Coronary artery (tissue), 2 donors: ENCODE results near the gene PRM3.

Source experiments
- DNase-seq: peaks from one replicate; pipeline ENCODE4 v3.0.0-alpha.2; 2017; ENCODE audit warnings: low spot score
- H3K27ac ChIP-seq, 2 donors: fragments of 200-600 bp; sonication (generic); one replicate each; pipeline ENCODE4 v1.5.1; 2016 to 2019
- H3K4me3 ChIP-seq: fragments of 200-600 bp; sonication (generic); 2 replicates; pipeline ENCODE4 v1.5.1; 2016; ENCODE audit warnings: mild to moderate bottlenecking, moderate library complexity
- TF ChIP-seq, protein P1 (sequence below): fragments of 200-600 bp; sonication (generic); IDR thresholded peaks from one replicate; pipeline ENCODE4 v1.5.1; 2019; ENCODE audit warnings: antibody characterized with exemption

PRM3 gene

DNA sequence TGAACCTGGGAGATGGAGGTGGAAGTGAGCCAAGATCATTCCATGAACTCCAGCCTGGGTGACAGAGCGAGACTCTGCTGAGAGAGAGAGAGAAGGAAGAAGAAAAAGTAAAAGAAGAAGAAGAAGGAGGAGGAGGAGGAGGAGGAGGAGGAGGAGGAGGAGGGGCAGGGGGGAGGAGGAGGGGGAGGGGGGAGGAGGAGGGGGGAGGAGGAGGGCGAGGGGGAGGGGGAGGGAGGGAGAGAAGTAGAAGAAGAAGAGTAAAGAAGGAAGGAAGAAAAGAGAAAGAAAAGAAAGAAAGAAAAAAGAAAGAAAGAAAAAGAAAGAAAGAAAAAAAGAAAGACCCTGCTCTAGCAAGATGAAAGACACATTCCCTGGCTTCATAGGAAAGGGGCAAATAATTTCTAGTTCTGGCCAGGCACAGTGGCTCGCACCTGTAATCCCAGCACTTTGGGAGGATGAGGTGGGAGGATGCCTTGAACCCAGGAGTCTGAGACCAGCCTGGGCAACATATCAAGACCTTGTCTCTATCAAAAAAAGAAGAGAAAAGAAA is 41.1 kb downstream of the PRM3 start:
- Histone ChIP-seq H3K4me3 (no peak overlapping the region), H3K27ac (no peak overlapping the region)
- TF ChIP-seq, protein P1, sequence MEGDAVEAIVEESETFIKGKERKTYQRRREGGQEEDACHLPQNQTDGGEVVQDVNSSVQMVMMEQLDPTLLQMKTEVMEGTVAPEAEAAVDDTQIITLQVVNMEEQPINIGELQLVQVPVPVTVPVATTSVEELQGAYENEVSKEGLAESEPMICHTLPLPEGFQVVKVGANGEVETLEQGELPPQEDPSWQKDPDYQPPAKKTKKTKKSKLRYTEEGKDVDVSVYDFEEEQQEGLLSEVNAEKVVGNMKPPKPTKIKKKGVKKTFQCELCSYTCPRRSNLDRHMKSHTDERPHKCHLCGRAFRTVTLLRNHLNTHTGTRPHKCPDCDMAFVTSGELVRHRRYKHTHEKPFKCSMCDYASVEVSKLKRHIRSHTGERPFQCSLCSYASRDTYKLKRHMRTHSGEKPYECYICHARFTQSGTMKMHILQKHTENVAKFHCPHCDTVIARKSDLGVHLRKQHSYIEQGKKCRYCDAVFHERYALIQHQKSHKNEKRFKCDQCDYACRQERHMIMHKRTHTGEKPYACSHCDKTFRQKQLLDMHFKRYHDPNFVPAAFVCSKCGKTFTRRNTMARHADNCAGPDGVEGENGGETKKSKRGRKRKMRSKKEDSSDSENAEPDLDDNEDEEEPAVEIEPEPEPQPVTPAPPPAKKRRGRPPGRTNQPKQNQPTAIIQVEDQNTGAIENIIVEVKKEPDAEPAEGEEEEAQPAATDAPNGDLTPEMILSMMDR = no peak
- no peak for DNase-seq

DNA sequence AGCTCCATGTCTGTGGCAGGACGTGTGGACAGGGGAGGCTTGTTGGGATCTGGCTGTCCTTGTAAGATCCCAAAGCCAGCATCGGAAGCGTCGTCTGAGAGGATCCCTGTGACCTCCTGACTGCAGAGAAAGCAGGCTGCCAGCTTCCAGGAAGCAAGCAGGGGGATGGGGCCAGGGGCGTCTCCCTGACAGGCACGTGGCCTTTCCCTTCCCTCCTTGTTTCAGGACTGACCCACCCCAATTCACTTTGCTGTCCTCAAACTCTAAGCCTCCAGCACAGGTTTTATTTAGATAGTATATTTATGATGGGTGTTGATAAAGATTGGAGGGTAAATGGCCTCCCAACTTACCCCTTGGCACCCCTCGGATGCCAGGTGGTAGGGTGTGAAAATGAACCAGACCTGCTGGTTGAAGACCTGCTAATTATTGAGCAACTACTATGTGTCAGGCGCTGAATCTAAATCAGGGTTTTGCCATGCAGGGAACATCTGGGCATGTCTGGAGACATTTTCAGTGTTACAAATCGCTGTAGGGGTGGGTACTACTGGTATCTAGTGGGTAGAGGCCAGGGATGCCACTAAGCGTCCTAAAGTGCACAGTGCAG is 42.0 kb downstream of the PRM3 start:
- Histone ChIP-seq H3K27ac (no peak overlapping the region), H3K4me3 (no peak overlapping the region)
- DNase-seq = no peak
- TF ChIP-seq, protein P1 = no peak

DNA sequence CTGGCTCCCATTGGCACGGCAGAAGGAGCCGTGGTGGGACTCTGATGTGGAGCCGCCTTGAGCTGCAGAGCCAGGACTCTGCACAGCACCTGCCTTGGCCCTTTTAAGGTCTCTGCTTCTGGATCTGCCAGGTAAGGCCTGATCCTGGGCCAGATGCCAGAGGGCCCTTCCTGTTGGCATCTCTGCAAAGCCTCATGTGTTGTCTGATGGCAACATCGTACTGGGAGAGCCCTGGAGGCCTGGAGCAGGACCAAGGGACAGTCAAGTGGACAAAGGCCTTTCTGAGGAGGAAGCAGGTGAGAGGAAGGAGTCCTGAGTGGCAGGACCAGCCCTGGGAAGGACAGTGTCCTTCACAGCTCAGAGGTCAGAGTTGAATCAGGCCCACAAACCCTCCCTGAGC is 43.5 kb downstream of the PRM3 start:
- DNase-seq = no peak
- TF ChIP-seq, protein P1 = no peak

DNA sequence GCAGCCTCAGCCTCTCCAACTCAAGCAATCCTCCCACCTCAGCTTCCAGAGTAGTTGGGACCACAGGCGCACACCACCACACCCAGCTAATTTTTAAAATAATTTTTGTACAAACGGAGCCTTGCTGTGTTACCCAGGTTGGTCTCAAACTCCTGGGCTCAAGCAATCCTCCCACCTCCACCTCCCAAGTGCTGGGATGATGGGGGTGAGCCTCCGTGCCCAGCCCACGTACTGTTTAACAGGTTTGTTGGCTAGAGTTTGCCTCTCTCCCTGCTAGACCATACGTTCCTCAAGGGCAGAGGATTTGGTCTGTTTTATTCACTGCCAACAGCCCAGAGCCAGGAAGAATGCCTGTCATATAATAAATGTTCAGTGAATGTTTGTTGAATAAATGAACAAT is 44.0 kb downstream of the PRM3 start:
- no peak overlapping the region for H3K27ac ChIP-seq
- no peak overlapping the region for H3K4me3 ChIP-seq
- no peak for DNase-seq
- TF ChIP-seq, protein P1 = no peak

More for the DNA sequence above, 43.5 kb downstream of the PRM3 start:
- H3K27ac ChIP-seq = no peak overlapping the region
- no peak overlapping the region for H3K4me3 ChIP-seq

DNA sequence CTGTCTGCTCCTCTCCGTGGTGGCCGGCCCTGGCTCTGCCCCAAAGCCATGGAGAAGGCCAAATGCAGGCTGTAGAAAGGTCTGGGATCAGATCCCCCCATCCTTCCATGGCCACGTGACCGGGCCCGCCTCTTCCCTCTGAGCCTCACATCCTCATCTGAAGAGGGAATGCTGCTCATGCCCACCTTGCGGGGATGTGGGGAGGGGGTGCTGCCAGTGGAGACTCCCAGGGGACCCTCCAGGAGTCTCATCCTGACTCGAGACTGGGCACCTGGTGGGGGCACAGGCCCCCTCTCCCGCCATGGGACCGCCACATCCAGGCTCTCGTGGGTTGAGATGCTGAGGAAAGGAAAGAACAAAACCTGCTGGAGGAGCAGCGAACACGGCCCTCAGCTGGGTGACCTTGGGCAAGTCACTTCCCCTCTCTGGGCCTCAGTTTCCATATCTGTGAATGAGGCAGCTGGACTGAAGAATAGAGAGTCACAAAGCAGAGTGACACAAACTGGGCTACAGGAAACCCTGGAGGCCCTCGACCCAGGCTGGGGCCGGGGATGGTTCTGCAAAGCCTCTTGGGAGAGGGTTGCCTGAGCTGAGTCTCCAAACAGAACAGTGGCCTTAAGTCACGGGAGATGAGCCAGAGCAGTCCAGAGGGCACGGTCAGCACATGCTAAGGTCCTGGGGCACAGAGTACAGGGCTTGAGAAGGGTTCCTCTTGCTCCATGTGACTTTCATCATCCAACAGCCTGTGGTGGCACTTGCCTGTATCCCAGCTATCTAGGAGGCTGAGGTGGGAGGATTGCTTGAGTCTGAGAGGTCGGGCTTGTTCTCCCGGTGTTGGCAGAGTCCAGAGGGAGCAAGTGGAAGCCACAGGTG is 47.5 kb downstream of the PRM3 start:
- TF ChIP-seq, protein P1 = no peak
- DNase-seq = no peak
- Histone ChIP-seq H3K27ac (peak overlapping the region in 1 of 2 donors; percentile 4), H3K4me3 (peak overlapping the region; percentile 61)

DNA sequence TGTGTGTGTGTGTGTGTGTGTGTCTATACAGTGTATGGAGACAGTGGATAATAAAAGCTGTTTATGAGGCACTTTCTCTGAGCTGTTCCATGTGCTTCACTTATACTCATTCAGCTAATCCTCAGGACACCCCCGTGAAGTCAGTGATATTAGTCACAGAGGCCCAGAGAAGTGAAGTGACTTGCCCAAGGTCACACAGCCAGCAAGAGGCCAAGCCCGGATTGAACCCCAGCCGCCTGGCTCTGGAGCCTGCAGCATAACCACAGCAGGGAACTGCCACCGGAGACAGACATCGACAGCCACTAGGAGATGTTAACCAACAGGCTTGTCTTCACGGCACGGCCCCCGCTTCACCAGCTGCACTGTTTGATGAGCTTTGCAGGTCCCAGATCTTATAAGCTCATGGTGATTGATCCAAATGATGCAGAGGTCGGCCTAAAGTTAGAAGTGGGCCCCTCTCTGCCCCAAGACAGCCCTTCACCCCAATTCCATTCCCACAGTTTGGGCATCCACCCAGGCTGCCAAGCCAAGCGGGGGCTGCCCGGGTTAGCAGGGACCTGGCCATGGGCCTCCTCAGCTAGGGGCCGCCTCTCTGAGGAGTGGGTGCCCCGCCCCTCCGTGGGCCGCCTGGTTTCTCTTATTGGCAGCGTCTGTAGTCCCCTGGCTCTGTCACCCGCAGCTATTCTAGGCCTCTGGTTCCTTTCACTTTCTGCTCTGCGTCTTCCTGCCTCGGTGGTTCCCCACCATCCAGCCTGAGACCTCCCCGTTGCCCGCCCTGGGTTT is 48.3 kb downstream of the PRM3 start:
- TF ChIP-seq, protein P1 = no peak
- H3K27ac ChIP-seq = peak overlapping the region; percentile 4 to 58
- no peak for DNase-seq
- peak overlapping the region; percentile 61 for H3K4me3 ChIP-seq
